Mesenchymal stem cell (in vitro differentiated cells and primary cell): ENCODE data around the gene STOML2.

Experiments used
- DNase-seq: peaks from one replicate; pipeline ENCODE4 v3.0.0-alpha.2; 2013
- H2AFZ ChIP-seq: one replicate; pipeline ENCODE4 v1.6.1; 2013; ENCODE audit warnings: low read depth, mild to moderate bottlenecking, control low read depth, inconsistent platforms, low read length, moderate library complexity
- H2AK5ac ChIP-seq: 2 replicates; pipeline ENCODE4 v1.6.1; 2013; ENCODE audit warnings: low read length, moderate library complexity, mild to moderate bottlenecking, inconsistent platforms; ENCODE audit not compliant: severe bottlenecking
- H2BK120ac ChIP-seq: one replicate; pipeline ENCODE4 v1.6.1; 2013; ENCODE audit warnings: low read depth, mild to moderate bottlenecking, inconsistent platforms, low read length, moderate library complexity
- H2BK12ac ChIP-seq, 2 experiments: one replicate each; pipeline ENCODE4 v1.6.1; 2013; ENCODE audit warnings: inconsistent platforms in 2 of 2, low read length in 2 of 2, mild to moderate bottlenecking in 2 of 2, moderate library complexity in 2 of 2, control low read depth in 1 of 2
- H2BK15ac ChIP-seq: one replicate; pipeline ENCODE4 v1.6.1; 2013; ENCODE audit warnings: mild to moderate bottlenecking, low read depth, inconsistent platforms; ENCODE audit not compliant: poor library complexity, severe bottlenecking
- H2BK5ac ChIP-seq: 2 replicates; pipeline ENCODE4 v1.6.1; 2013; ENCODE audit warnings: low read depth, mild to moderate bottlenecking, low read length, control low read depth, inconsistent platforms; ENCODE audit not compliant: poor library complexity, severe bottlenecking
- H3K14ac ChIP-seq, 2 experiments: one replicate each; pipeline ENCODE4 v1.6.1; 2013; ENCODE audit warnings: inconsistent platforms in 2 of 2, low read length in 2 of 2, control low read depth in 1 of 2, mild to moderate bottlenecking in 1 of 2, moderate library complexity in 1 of 2
- H3K18ac ChIP-seq, 2 experiments: one replicate each; pipeline ENCODE4 v1.6.1; 2013; ENCODE audit warnings: inconsistent platforms in 2 of 2, low read length in 2 of 2, control low read depth in 1 of 2, low read depth in 1 of 2, mild to moderate bottlenecking in 1 of 2
- H3K23ac ChIP-seq, 2 experiments: one replicate each; pipeline ENCODE4 v1.6.1; 2013; ENCODE audit warnings: inconsistent platforms in 2 of 2, low read length in 2 of 2, mild to moderate bottlenecking in 2 of 2, moderate library complexity in 2 of 2, control low read depth in 1 of 2
- H3K27ac ChIP-seq: 2 replicates; pipeline ENCODE4 v1.5.1; 2013; ENCODE audit warnings: mild to moderate bottlenecking, moderate library complexity, low read length, control low read depth, inconsistent platforms; ENCODE audit not compliant: poor library complexity, severe bottlenecking
- H3K27me3 ChIP-seq, 2 experiments: 2 replicates each; pipeline versions ENCODE4 v1.6.1 to v1.7.0; 2013; ENCODE audit warnings: low read length in 2 of 2, mild to moderate bottlenecking in 2 of 2, moderate library complexity in 2 of 2, control low read depth in 1 of 2, inconsistent platforms in 1 of 2; ENCODE audit not compliant: control insufficient read depth in 1 of 2, insufficient read depth in 1 of 2
- H3K36me3 ChIP-seq, 2 experiments: 2 replicates each; pipeline versions ENCODE4 v1.6.1 to v1.7.0; 2013; ENCODE audit warnings: low read length in 2 of 2, control low read depth in 1 of 2, inconsistent platforms in 1 of 2, low read depth in 1 of 2, mild to moderate bottlenecking in 1 of 2; ENCODE audit not compliant: insufficient read depth in 2 of 2, control insufficient read depth in 1 of 2
- H3K4ac ChIP-seq, 2 experiments: one replicate each; pipeline ENCODE4 v1.6.1; 2013; ENCODE audit warnings: inconsistent platforms in 2 of 2, low read length in 2 of 2, mild to moderate bottlenecking in 2 of 2, moderate library complexity in 2 of 2, control low read depth in 1 of 2, low read depth in 1 of 2
- H3K4me1 ChIP-seq: 2 replicates; pipeline ENCODE4 v1.6.1; 2013; ENCODE audit warnings: low read depth, low read length, control low read depth; ENCODE audit not compliant: control insufficient read depth, insufficient read depth
- H3K4me2 ChIP-seq: 2 replicates; pipeline ENCODE4 v1.6.1; 2013; ENCODE audit warnings: low read length, mild to moderate bottlenecking, inconsistent platforms; ENCODE audit not compliant: poor library complexity, severe bottlenecking
- H3K4me3 ChIP-seq, 2 experiments: 2 replicates each; pipeline versions ENCODE4 v1.5.1 to v1.7.0; 2013; ENCODE audit warnings: low read length in 2 of 2, mild to moderate bottlenecking in 2 of 2, control low read depth in 1 of 2, low read depth in 1 of 2; ENCODE audit not compliant: insufficient read depth in 1 of 2
- H3K79me1 ChIP-seq: replicated peaks from 2 replicates; pipeline ENCODE4 v1.6.1; 2013; ENCODE audit warnings: mild to moderate bottlenecking, control low read depth, low read length, inconsistent platforms; ENCODE audit not compliant: poor library complexity, severe bottlenecking
- H3K9ac ChIP-seq: 2 replicates; pipeline ENCODE4 v1.7.0; 2013; ENCODE audit warnings: mild to moderate bottlenecking, low read length, moderate library complexity
- H3K9me3 ChIP-seq: 2 replicates; pipeline ENCODE4 v1.7.0; 2013; ENCODE audit warnings: mild to moderate bottlenecking, low read length; ENCODE audit not compliant: control insufficient read depth
- H4K8ac ChIP-seq: one replicate; pipeline ENCODE4 v1.6.1; 2013; ENCODE audit warnings: inconsistent platforms, mild to moderate bottlenecking, low read length, moderate library complexity
- H4K91ac ChIP-seq: one replicate; pipeline ENCODE4 v1.6.1; 2013; ENCODE audit warnings: mild to moderate bottlenecking, low read length, inconsistent platforms
- WGBS: methylation state at CpG from one replicate; pipeline ENCODE4 v1.1.7; 2013; ENCODE audit warnings: mixed read lengths; 5-methylcytosine and 5-hydroxymethylcytosine counted together

The STOML2 gene

DNA sequence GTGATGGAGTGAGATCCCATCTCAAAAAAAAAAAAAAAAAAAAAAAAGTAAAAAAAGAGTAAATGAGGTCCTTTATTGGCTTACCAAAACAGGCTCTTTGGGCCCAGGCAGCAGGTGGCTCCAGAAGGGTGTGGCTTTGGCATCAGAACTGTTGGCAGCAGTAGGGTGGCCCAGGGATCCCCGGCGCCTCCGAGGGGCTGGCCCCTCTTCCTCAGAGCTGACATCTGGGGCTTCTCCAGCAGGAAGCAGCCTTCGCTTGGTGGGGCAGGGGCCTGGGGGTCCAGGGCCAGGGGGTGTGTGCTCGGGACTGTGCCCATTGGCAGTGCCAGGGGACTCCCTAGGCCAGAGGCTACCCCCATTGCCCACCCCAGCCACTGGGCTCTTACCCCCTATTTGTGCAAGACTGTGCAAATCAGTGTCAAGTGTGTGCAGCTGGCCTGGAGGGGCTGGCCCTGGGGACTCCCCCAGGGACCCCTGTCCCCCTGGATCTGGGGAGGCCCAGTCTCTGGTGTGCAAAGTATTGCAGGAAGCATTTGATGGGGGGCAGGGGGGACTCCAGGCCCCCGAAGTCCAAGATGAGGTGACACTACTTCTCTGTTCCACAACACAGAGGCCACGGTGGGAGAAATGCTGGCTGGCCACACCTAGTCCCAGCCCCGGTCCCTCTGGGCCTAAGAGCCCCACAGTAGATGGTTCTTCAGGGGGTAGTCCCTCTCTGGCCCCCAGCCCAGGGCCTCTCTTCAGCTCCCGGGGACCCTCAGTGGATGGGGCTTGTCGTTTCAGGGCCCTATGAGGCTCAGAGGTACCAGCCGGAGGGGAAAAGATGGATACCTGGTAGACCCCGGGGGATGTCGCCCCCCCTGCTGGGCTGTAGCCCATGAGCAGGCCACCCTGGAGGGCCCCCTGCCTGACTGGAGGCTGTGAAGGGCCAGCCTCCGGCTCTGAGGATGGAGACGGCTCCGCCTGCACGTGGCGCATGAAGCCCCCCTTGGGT, 4.7 kb upstream of the STOML2 start:
- Histone ChIP-seq H2BK12ac (no peak overlapping the region), H4K8ac (no peak overlapping the region), H3K14ac (no peak overlapping the region), H4K91ac (no peak overlapping the region), H3K4me1 (peaks cover 33% of the 10 kb centered on the region), H2BK5ac (no peak overlapping the region), H3K9ac (no peak overlapping the region), H3K36me3 (peaks cover 52 to 61% of the 10 kb centered on the region in 2 experiments), H3K4me2 (no peak overlapping the region), H2AK5ac (no peak overlapping the region), H3K27me3 (no peaks in the 10 kb centered on the region), H3K9me3 (no peaks in the 10 kb centered on the region), H3K18ac (no peak overlapping the region), H2BK120ac (no peak overlapping the region), H3K27ac (no peak overlapping the region), H3K23ac (no peak overlapping the region), H3K4ac (no peak overlapping the region), H2AFZ (no peak overlapping the region), H2BK15ac (no peak overlapping the region), H3K79me1 (peaks cover 49% of the 10 kb centered on the region), H3K4me3 (no peak overlapping the region)
- DNase-seq, result no peak
- WGBS, result 90% methylated on average over 18 of the region's 18 CpGs

DNA sequence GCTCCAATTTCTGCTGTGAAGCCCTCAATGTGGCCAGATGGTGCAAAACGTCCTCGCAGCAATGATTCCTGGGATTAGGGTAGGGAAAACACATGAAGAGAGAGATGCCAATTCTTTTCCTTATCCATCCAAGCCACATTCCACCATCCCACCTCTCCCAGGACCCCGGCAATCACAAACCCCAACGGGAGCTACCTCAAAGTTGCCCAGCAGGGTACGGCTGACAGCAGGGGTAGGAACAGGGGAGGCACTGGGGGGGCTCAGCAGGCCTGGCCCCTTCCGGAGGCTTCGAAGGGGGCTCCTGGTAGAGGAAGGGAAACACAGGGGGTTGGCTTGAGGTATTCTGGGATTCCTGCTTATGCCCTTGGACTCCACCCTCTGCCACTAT, 3.4 kb upstream of the STOML2 start:
- Histone ChIP-seq H3K36me3 (peaks cover 56 to 67% of the 10 kb centered on the region in 2 experiments), H3K9ac (no peak overlapping the region), H2BK120ac (no peak overlapping the region), H3K23ac (no peak overlapping the region), H4K8ac (no peak overlapping the region), H2AK5ac (no peak overlapping the region), H3K4me3 (no peak overlapping the region), H2AFZ (no peak overlapping the region), H3K27me3 (no peaks in the 10 kb centered on the region), H2BK5ac (no peak overlapping the region), H3K4me2 (no peak overlapping the region), H3K9me3 (no peaks in the 10 kb centered on the region), H3K14ac (no peak overlapping the region), H3K4ac (no peak overlapping the region), H3K79me1 (peaks cover 49% of the 10 kb centered on the region), H3K4me1 (peaks cover 32% of the 10 kb centered on the region), H2BK12ac (no peak overlapping the region), H3K27ac (no peak overlapping the region), H4K91ac (no peak overlapping the region), H3K18ac (no peak overlapping the region), H2BK15ac (no peak overlapping the region)
- 91% methylated on average over 4 of the region's 7 CpGs for WGBS
- no peak for DNase-seq

DNA sequence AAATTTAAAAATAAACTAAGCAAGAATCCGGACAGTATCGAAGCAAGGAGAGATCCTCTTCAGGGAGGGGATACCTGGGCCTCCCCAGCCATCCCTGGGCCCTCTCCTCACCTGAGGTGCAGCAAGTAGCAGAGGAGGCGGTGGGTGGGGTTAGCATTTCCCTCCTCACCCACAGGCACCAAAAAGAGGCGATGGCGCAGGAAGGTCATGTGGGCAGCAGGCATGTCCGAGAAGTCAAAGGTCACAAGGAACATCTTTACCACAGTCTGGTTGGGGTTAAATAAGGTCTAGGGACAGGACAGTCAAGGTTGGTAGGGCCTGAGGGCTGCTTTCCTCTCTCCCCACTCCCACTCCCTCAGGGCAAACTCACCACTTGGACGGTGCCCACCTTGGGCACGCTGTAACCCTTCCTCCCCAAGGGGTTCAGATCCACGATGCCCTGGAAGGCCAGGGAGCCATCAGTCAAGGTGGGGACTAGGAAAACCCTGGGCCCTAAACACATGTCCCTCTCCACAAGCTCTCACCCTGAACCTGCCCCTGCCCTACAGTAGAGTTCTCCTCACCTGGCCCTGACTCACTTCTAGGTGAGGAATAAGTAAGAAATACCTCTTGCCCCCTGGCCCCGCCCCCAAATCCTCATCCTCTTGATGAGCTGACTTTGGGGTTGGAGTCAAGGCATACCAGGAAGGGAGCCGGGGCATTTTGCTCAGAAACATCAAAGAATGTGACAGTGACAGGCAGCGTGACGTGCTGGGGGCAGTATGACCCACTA, 2.8 kb upstream of the STOML2 start:
- H3K4ac ChIP-seq, result no peak overlapping the region
- H3K36me3 ChIP-seq, result peaks cover 62 to 73% of the 10 kb centered on the region in 2 experiments
- H3K4me3 ChIP-seq, result no peak overlapping the region
- no peak overlapping the region for H4K8ac ChIP-seq
- H3K4me2 ChIP-seq, result no peak overlapping the region
- H2BK15ac ChIP-seq, result no peak overlapping the region
- H3K9me3 ChIP-seq, result no peaks in the 10 kb centered on the region
- no peak overlapping the region for H3K18ac ChIP-seq
- no peaks in the 10 kb centered on the region for H3K27me3 ChIP-seq
- H2BK12ac ChIP-seq, result no peak overlapping the region
- peaks cover 55% of the 10 kb centered on the region for H3K79me1 ChIP-seq
- no peak overlapping the region for H3K23ac ChIP-seq
- no peak overlapping the region for H3K27ac ChIP-seq
- H2BK120ac ChIP-seq, result no peak overlapping the region
- H3K14ac ChIP-seq, result no peak overlapping the region
- no peak overlapping the region for H2BK5ac ChIP-seq
- over 99% methylated on average over 9 of the region's 13 CpGs for WGBS
- H4K91ac ChIP-seq, result no peak overlapping the region
- no peak overlapping the region for H2AK5ac ChIP-seq
- DNase-seq, result no peak
- peaks cover 34% of the 10 kb centered on the region for H3K4me1 ChIP-seq
- no peak overlapping the region for H2AFZ ChIP-seq
- peak overlapping the region; percentile 99 for H3K9ac ChIP-seq

DNA sequence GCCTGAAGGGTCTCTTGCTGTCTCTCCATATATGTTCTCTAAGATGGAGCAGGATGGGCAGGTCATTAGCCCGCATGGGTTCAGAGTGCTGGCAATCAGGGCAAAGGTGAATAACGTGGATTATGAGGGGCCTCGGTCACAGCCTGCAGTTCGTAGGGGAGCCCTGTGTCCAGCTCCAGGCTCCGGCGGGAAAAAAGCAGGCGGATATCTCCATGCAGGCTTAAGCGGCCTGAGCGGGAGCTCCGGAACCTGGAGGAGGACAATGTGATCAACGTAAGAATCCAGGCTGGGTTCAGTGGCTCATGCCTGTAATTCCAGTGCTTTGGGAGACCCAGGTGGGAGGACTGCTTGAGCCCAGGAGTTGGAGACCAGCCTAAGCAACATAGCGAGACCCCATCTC, 2.2 kb upstream of the STOML2 start:
- peaks cover 29% of the 10 kb centered on the region for H3K4me1 ChIP-seq
- H3K27ac ChIP-seq, result no peak overlapping the region
- H3K79me1 ChIP-seq, result peaks cover 60% of the 10 kb centered on the region
- H3K27me3 ChIP-seq, result no peaks in the 10 kb centered on the region
- no peak overlapping the region for H2BK120ac ChIP-seq
- no peak overlapping the region for H3K4me2 ChIP-seq
- no peak overlapping the region for H2BK12ac ChIP-seq
- no peak overlapping the region for H3K14ac ChIP-seq
- H2BK15ac ChIP-seq, result no peak overlapping the region
- no peak overlapping the region for H4K8ac ChIP-seq
- no peak overlapping the region for H3K4ac ChIP-seq
- no peak overlapping the region for H2AK5ac ChIP-seq
- 97% methylated on average over 11 of the region's 12 CpGs for WGBS
- no peak overlapping the region for H3K4me3 ChIP-seq
- no peaks in the 10 kb centered on the region for H3K9me3 ChIP-seq
- H2BK5ac ChIP-seq, result no peak overlapping the region
- no peak overlapping the region for H2AFZ ChIP-seq
- H3K18ac ChIP-seq, result no peak overlapping the region
- H3K36me3 ChIP-seq, result peaks cover 67 to 79% of the 10 kb centered on the region in 2 experiments
- DNase-seq, result no peak
- no peak overlapping the region for H3K23ac ChIP-seq
- H3K9ac ChIP-seq, result peak overlapping the region; percentile 99
- H4K91ac ChIP-seq, result no peak overlapping the region
